ENCODE measurements around the gene VWA3A.
"Not testable (repeated sequence)": the region's sequence is repeated elsewhere in the genome, so short reads cannot be mapped to it uniquely, and the experiment has no call there.

VWA3A gene

DNA sequence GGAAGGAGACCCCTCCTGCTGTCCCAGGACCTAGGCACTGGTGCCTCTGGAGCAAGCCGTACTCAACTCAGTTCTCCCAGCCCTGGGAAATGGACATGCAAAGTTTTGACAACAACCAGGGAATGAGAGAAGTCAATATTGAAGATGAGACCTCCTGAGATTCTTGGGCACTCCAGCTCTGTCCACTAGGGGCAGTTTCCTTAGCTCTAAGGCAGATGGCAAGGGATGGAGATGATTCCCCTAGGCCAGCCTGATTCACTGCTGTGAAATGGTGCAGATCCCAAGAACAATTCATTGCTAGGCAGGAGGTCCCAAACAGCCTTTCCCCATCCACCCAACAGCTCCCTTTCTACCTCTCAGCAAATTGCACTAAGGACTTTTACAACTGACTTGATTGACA, 49.4 kb downstream of the VWA3A start:
- no peak for DNase-seq

DNA sequence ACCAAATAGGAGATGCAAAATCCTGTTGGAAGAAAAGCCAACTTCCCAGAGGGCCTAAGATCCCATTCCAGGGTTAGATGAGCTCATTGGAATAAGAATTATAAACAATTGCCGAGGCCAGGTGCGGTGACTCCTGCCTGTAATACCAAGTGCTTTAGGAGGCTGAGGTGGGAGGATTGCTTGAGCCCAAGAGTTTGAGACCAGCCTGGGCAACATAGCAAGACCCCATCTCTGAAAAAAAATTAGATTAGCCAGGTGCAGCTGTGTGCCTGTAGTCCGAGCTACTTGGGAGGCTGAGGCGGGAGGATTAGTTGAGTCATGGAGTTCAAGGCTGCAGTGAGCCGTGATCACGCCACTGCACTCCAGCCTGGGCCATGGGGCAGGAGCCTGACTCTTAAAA, 52.2 kb downstream of the VWA3A start:
- no peak for DNase-seq

DNA sequence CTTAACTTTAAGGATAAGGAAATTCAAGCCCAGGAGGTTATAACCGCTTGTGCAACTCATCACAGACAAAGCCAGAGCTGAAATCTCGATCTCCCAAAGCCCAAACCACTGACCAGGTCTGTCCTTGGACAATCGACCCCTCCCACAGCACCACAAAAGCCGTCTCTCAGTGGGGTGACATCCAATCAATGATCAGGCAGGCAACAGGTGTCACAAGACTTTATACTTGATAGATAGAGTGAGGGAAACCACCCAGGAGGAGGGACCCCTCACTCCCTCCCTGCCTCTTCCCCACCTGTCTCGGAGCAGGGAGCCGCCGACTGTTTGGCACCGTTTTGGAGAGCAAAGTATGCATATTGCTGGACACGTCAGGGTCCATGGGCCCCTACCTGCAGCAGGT, 55.5 kb downstream of the VWA3A start:
- no peak for DNase-seq

DNA sequence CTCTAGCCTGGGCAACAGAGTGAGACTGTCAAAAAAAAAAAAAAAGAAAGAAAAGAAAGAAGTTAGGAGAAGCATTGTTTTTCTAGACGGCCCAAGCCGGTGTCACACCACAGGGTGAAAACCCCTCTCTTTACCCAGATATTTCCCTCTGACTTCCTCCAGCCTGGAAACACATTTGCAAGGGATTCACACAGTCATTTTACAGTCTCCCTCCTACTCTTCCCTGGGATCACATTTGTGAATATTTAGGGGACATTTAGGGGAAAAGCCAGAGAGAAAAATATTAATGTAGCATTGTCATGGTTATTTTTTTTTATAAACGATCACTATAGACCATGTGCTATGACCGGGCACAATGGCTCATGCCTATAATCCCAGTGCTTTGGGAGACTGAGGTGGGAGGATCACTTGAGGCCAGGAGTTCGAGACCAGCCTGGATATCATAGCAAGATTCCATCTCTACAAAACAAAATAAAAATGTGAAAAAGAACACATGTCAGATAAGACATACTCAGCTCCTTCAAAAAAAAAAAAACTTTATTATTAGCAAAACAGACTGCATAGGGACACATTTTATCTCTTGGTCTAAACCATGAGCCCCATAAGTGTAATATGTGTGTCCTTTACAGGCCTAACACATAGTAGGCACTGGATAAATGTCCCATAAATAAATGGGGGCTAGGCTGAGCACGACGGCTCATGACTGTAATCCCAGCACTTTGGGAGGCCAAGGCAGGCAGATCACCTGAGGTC, 59.1 kb downstream of the VWA3A start:
- DNase-seq, result no peak

DNA sequence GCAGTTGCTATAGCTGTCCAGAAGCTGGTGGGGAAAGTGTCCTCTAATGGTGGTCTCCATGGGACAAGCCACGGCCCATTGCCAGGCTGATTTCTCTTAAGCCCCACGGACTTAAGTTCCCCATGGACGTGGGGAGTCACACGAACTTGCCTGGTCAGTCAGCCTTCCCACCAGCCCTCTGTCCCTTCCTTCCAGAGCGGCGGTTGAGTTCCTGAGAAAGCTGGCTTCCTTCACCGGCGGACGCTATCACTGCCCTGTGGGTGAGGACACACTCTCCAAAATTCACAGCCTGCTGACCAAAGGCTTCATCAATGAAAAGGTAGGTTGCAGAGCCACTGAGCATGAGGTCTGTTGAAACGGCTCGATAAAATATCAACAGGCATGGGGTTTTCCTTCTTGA, 60.0 kb downstream of the VWA3A start:
- DNase-seq, result no peak

DNA sequence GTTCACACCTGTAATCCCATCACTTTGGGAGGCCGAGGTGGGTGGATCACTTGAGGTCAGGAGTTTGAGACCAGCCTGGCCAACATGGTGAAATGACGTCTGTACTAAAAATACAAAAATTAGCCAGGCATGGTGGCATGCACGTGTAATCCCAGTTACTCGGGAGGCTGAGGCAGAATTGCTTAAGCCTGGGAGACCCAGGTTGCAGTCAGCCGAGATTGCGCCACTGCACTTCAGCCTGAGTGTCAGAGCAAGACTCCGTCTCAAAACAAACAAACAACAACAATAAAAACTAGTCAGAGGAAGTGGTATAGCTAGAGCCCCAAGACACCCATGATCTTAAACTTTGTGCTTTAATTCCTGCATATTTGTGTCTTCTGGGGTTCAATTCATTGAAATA, 60.7 kb downstream of the VWA3A start:
- DNase-seq, result not testable (repeated sequence)

GRCh38 chr16:22161401-22161800, 69.1 kb downstream of the VWA3A start:
- DNase-seq, result no peak

- DNase-seq, result no peak
Measured at GRCh38 chr16:22161999-22162655, 69.8 kb downstream of the VWA3A start, which contains the start of gene SDR42E2. Gene SDR42E2 (plus strand): TSS chr16:22162506. CDS start chr16:22165583, 3,077 bp downstream.

GRCh38 chr16:22162656-22163009, 70.3 kb downstream of the VWA3A start:
- DNase-seq, result no peak

GRCh38 chr16:22163806-22164205, 71.5 kb downstream of the VWA3A start:
- no peak for DNase-seq

DNA sequence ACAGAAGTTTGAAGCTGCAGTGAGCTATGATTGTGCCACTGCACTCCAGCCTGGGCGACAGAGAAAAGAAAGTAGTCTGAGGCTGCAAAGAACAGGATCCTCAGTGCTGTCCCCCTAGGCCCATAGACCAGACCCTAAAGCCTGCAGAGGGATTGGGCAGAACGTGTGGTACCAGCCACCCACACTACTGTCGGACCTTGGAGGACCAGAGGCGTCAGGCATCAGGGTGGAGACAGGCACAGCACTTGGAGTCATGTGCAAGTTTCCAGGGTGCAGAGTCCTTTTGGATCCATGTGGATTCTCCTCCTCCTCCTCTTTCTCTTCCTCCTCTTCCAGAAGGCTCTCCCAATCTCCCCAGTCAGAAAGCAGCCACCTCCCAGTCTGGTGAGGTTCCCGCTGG, 72.1 kb downstream of the VWA3A start:
- no peak for DNase-seq

GRCh38 chr16:22165508-22166285, 73.4 kb downstream of the VWA3A start:
- DNase-seq, result no peak

GRCh38 chr16:22171953-22172352, 79.6 kb downstream of the VWA3A start:
- no peak for DNase-seq

GRCh38 chr16:22172642-22173041, 80.3 kb downstream of the VWA3A start:
- not testable (repeated sequence) for DNase-seq

GRCh38 chr16:22174642-22175041, 82.3 kb downstream of the VWA3A start:
- no peak for DNase-seq

GRCh38 chr16:22177968-22178930, 85.9 kb downstream of the VWA3A start:
- no peak for DNase-seq

- no peak for DNase-seq
Measured at GRCh38 chr16:22181426-22181825, 89.1 kb downstream of the VWA3A start.

DNA sequence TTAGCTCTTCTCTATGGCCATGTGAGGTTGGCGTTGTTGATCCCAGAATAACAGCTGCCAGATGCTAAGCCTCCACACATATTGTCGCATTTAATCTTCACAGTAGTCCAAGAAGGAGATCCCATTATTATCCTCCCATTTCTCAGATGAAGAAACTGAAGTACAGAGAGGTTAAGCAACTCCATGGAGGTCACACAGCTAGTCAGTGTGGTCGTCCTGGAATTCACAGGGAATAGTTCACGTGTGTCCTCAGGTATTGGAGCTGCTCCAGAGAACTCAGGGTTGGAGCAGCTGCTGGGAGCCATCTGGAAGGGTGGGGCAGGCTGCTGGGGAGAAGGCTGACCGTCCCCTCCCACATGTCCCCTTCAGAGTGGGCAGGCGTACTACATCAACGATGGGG, 89.5 kb downstream of the VWA3A start:
- DNase-seq, result no peak

GRCh38 chr16:22183335-22183734, 91.0 kb downstream of the VWA3A start:
- DNase-seq, result no peak

DNA sequence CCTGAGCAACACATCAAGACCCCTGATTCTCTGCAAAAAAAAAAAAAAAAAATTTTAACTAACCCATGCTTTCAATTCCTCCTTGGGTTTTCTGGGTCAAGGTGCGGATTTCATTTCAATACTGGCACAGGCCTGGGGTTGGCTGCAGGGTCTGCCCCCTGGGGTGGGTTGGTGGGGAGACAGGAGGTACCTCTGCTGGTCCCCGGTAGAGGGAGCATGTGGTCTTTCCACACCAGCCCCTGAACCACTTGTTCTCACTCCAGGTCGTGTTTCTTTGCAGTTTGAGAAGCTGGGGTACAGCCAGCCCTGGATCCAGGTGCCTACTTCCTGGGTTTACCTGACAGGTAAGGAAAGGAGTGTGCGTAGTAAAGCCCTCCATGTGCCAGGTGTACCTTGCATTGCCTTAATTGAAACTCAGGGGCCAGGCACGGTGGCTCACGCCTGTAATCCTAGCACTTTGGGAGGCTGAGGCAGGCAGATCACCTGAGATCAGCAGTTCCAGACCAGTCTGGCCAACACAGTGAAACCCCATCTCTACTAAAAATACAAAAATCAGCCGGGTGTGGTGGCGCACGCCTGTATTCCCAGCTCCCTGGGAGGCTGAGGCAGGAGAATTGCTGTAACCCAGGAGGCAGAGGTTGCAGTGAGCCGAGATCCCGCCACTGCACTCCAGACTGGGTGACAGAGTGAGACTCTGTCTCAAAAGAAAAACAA, 91.7 kb downstream of the VWA3A start:
- DNase-seq, result no peak

DNA sequence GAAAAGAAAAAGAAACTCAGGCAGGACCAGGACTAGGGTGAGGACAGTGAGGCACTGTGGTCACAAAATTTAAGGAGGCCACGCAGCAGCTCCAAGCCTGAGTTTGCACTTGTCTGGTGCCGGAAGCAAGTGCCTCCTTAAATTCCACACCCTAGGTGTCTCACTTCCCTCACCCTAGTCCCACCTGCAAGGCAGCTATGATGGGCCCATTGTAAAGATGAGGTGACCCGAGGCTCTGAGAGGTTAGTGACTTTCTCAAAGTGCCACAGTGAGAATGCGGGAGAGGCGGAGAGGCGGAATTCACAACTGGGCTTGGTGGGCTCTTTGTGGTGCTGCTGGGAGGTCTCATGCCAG, 92.3 kb downstream of the VWA3A start:
- no peak for DNase-seq

- no peak for DNase-seq
Measured at GRCh38 chr16:22186517-22186916, 94.2 kb downstream of the VWA3A start.

Data from NCI-H2081 treated with DMSO at 0.1 percent for 48 hours (cell line).